Rectal smooth muscle tissue (tissue), 1 donor: ENCODE data around the gene BRS3.

Experiments
- H3K27ac ChIP-seq: one replicate; pipeline ENCODE4 v1.7.0; 2013; ENCODE audit warnings: low read depth, low read length, inconsistent platforms
- H3K27me3 ChIP-seq: one replicate; pipeline ENCODE4 v1.7.0; 2013; ENCODE audit warnings: low read length; ENCODE audit not compliant: control insufficient read depth, insufficient read depth
- H3K36me3 ChIP-seq: one replicate; pipeline ENCODE4 v1.7.0; 2013; ENCODE audit warnings: low read length; ENCODE audit not compliant: control insufficient read depth, insufficient read depth
- H3K4me1 ChIP-seq: one replicate; pipeline ENCODE4 v1.7.0; 2013; ENCODE audit warnings: low read length; ENCODE audit not compliant: control insufficient read depth, insufficient read depth
- H3K4me3 ChIP-seq: one replicate; pipeline ENCODE4 v1.7.0; 2013; ENCODE audit warnings: low read length
- H3K9ac ChIP-seq: one replicate; pipeline ENCODE4 v1.7.0; 2013; ENCODE audit warnings: low read length

BRS3 gene

DNA sequence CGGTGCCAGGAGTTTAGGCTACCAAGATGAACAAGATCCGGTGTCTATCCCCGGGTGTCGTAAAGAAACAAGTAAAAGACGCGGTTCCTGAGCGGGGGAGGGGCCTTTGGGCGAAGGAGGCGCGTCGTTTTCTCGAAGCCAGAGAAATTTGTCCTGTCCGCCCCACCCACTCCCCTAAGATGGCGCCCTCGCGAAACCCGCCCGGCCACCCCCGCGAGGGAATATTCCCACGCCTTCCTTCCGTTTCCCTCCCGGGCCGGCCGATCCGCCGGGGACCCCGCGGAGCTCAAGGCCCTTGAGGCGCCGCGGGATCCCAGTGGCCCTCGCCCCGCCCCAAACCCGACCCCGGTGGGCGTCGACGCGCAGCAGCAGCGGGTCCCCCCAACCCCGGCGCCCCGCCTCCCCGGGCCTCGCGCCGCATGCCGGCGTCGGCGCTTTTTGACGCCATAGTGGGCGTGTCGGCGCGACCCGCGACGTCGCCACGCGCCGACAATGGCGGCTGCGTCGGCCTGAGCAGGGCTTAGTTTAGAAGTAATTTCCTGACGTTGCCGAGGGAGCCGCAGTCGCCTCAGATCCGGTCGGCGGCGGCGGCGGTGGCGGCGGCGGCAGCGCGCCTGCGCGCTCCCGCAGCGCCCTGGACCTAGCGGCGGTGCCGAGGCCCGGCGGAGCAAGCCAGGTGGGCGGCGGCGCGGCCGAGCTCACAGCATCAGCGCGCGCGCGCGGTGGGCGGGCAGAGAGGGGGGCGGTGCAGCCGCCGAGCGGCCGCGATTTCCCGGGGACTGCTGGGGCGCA lies 9.2 kb downstream of the BRS3 start:
- Histone ChIP-seq H3K27ac (peak overlapping the region; percentile 87), H3K4me1 (no peaks in the 10 kb centered on the region)

GRCh38 chrX:136497556-136498052 lies 9.9 kb downstream of the BRS3 start, which contains the start of gene HTATSF1:
HTATSF1 (plus strand) TSS chrX:136497592; CDS start chrX:136497685, 93 bp downstream.
- Histone ChIP-seq H3K27ac (peak within 1 kb of the TSS; percentile 87), H3K36me3 (peaks cover 3% of the 10 kb centered on the region), H3K9ac (peak within 1 kb of the TSS; percentile 57), H3K27me3 (no peaks in the 10 kb centered on the region), H3K4me1 (no peaks in the 10 kb centered on the region), H3K4me3 (peak within 1 kb of the TSS; percentile 79)

More for the DNA sequence above, 9.2 kb downstream of the BRS3 start:
- H3K4me3 ChIP-seq, result peak overlapping the region; percentile 51
- H3K27me3 ChIP-seq, result no peaks in the 10 kb centered on the region
- H3K36me3 ChIP-seq, result no peaks in the 10 kb centered on the region
- no peak overlapping the region for H3K9ac ChIP-seq

- H3K36me3 ChIP-seq, result no peaks in the 10 kb centered on the region
- H3K27me3 ChIP-seq, result no peaks in the 10 kb centered on the region
- no peak overlapping the region for H3K9ac ChIP-seq
- H3K4me3 ChIP-seq, result no peak overlapping the region
- H3K4me1 ChIP-seq, result no peaks in the 10 kb centered on the region
- H3K27ac ChIP-seq, result no peak overlapping the region
These were observed 31.3 kb downstream of the BRS3 start for GRCh38 chrX:136519069-136519468.

GRCh38 chrX:136523770-136524169 lies 36.0 kb downstream of the BRS3 start:
- Histone ChIP-seq H3K27ac (no peak overlapping the region), H3K4me3 (no peak overlapping the region), H3K9ac (no peak overlapping the region), H3K36me3 (no peaks in the 10 kb centered on the region), H3K27me3 (no peaks in the 10 kb centered on the region), H3K4me1 (peaks cover 5% of the 10 kb centered on the region)

GRCh38 chrX:136525738-136526606 lies 38.2 kb downstream of the BRS3 start:
- Histone ChIP-seq H3K4me3 (no peak overlapping the region), H3K36me3 (no peaks in the 10 kb centered on the region), H3K27me3 (no peaks in the 10 kb centered on the region), H3K27ac (peak overlapping the region; percentile 56), H3K9ac (no peak overlapping the region), H3K4me1 (peaks cover 5% of the 10 kb centered on the region)

DNA sequence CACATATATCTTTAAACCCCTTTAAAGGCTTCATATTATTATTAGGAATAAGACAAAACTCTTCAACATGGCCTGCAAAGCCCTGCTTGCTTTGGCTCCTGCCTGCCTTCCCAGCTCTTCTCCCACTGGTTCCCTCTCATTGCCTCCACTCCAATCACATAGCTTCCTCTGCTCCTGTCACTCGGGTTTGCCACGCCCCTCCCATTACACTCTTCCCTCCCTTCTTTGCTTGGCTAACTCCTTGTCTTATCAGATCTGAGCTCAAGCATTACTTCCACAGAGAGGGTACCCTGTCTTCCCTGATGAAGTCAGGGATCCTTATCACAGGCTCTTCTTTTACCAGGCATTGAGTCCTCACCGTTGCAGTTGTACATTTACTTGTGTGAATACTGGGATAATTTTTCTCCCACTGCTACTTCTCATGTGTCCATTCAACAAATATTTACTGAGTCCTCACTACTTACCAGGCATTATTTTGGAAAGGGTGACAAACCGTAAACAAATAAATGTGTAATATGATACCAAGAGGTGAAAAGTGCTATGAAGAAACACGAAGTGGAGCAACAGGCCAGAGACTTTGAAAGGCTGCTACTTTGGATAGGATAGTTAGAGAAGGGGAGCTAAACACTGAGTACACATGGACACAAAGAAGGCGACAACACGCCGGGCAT lies 41.0 kb downstream of the BRS3 start:
- Histone ChIP-seq H3K27ac (no peak overlapping the region), H3K4me3 (no peak overlapping the region), H3K4me1 (peaks cover 5% of the 10 kb centered on the region), H3K9ac (no peak overlapping the region), H3K36me3 (no peaks in the 10 kb centered on the region), H3K27me3 (no peaks in the 10 kb centered on the region)

- no peaks in the 10 kb centered on the region for H3K27me3 ChIP-seq
- no peak overlapping the region for H3K9ac ChIP-seq
- no peak overlapping the region for H3K4me3 ChIP-seq
- no peaks in the 10 kb centered on the region for H3K36me3 ChIP-seq
- no peak overlapping the region for H3K27ac ChIP-seq
- H3K4me1 ChIP-seq, result peaks cover 5% of the 10 kb centered on the region
These were observed 42.0 kb downstream of the BRS3 start for GRCh38 chrX:136529795-136530194.

- H3K27ac ChIP-seq, result no peak within 1 kb of the TSS
- H3K36me3 ChIP-seq, result no peaks in the 10 kb centered on the region
- no peak within 1 kb of the TSS for H3K9ac ChIP-seq
- no peaks in the 10 kb centered on the region for H3K4me1 ChIP-seq
- no peaks in the 10 kb centered on the region for H3K27me3 ChIP-seq
- no peak within 1 kb of the TSS for H3K4me3 ChIP-seq
These were observed 44.2 kb downstream of the BRS3 start, which contains the start of gene VGLL1 for GRCh38 chrX:136531951-136532350. VGLL1 (plus strand) TSS chrX:136532215; CDS start chrX:136536021, 3,806 bp downstream.

DNA sequence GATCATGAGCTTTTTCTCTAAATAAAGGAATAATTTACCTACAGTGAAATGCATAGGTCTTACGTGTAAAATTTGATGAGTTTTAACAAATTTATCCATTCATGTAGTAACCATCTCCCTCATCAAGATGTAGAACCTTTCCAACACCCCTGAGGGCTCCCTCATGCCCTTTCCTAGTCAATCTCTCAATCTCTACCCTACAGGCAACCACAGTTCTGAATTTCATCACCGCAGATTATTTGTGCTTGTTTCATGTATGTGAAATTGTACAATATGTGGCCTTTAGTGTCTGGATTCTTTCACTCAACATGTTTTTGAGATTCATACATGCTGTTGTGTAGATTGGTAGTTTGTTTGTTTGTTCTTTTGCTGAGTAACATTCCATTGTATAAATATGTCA lies 46.4 kb downstream of the BRS3 start:
- no peak overlapping the region for H3K4me3 ChIP-seq

GRCh38 chrX:136538811-136539210 lies 51.1 kb downstream of the BRS3 start:
- no peaks in the 10 kb centered on the region for H3K36me3 ChIP-seq
- no peak overlapping the region for H3K9ac ChIP-seq
- no peaks in the 10 kb centered on the region for H3K4me1 ChIP-seq
- no peak overlapping the region for H3K4me3 ChIP-seq
- no peaks in the 10 kb centered on the region for H3K27me3 ChIP-seq
- H3K27ac ChIP-seq, result no peak overlapping the region

More for the DNA sequence above, 46.4 kb downstream of the BRS3 start:
- Histone ChIP-seq H3K27me3 (no peaks in the 10 kb centered on the region), H3K36me3 (no peaks in the 10 kb centered on the region), H3K4me1 (no peaks in the 10 kb centered on the region), H3K9ac (no peak overlapping the region), H3K27ac (no peak overlapping the region)

DNA sequence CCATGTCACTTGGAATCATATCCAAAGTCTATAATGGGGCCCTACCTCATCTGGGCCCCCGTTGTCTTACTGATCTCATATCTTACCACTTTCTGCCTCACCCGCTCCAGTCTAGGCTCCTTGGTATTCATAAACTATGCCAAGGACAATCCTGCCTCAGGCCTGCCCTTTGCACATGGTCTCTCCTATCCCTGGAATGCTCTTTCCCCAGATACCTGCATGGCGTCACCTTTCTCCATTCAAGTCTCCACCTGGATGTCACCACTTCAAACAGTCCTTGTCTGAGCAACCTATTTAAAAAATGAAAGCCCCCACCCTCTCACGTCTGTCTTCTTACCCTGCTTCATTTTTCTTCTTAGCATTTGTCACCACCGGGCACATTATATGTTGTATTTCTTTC lies 52.5 kb downstream of the BRS3 start:
- Histone ChIP-seq H3K9ac (no peak overlapping the region), H3K27ac (no peak overlapping the region), H3K4me3 (no peak overlapping the region), H3K36me3 (no peaks in the 10 kb centered on the region), H3K27me3 (no peaks in the 10 kb centered on the region), H3K4me1 (no peaks in the 10 kb centered on the region)

DNA sequence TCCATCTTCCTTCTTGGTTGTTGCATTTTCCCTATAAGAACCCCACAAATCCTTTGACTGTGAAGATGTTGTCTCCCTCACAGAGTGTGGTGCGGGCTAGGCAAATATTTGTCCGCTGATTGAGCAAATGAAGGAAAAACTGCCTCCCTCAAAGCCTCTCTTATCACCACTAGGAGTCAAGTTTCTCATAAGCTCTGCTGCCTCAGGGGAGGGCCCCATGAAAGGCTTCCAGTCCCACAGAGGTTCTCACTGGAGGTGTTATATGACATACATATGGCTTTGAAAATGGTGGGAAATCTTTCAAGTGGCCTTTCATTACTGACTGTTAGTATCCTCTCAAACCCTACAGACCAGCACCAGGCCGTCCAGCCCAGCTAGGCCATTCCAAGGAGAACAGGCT lies 53.5 kb downstream of the BRS3 start:
- H3K27ac ChIP-seq, result no peak overlapping the region
- no peak overlapping the region for H3K4me3 ChIP-seq
- no peaks in the 10 kb centered on the region for H3K27me3 ChIP-seq
- no peaks in the 10 kb centered on the region for H3K36me3 ChIP-seq
- H3K4me1 ChIP-seq, result no peaks in the 10 kb centered on the region
- H3K9ac ChIP-seq, result no peak overlapping the region
